Jurkat, Clone E6-1 (cell line): ENCODE measurements around the gene MXI1.
"Not testable (repeated sequence)": the region's sequence is repeated elsewhere in the genome, so short reads cannot be mapped to it uniquely, and the experiment has no call there.

Source experiments
- DNase-seq: peaks from one replicate; pipeline ENCODE4 v3.0.0-alpha.2; 2011; ENCODE audit warnings: low read depth, low spot score
- H3K4me3 ChIP-seq: 2 replicates; pipeline ENCODE4 v1.5.1; 2011; ENCODE audit warnings: mild to moderate bottlenecking, low read length, control low read depth, moderate library complexity

MXI1 gene

GRCh38 chr10:110225756-110226542 is 18.5 kb downstream of the MXI1 start:
- peak overlapping the region; percentile 66 for H3K4me3 ChIP-seq
- peak; percentile 87 for DNase-seq

GRCh38 chr10:110226543-110226925 is 19.1 kb downstream of the MXI1 start:
- peak overlapping the region; percentile 66 for H3K4me3 ChIP-seq
- DNase-seq = peak; percentile 84

- peak overlapping the region; percentile 66 for H3K4me3 ChIP-seq
- DNase-seq = no peak
Observed at GRCh38 chr10:110226926-110227641, 19.7 kb downstream of the MXI1 start.

- no peak overlapping the region for H3K4me3 ChIP-seq
Observed at GRCh38 chr10:110228066-110228465, 20.7 kb downstream of the MXI1 start.

GRCh38 chr10:110229155-110229554 is 21.8 kb downstream of the MXI1 start:
- H3K4me3 ChIP-seq = no peak overlapping the region
- no peak for DNase-seq

More at GRCh38 chr10:110228066-110228465, 20.7 kb downstream of the MXI1 start:
- no peak for DNase-seq

- no peak overlapping the region for H3K4me3 ChIP-seq
- no peak for DNase-seq
Observed at GRCh38 chr10:110233846-110234245, 26.4 kb downstream of the MXI1 start.

- no peak overlapping the region for H3K4me3 ChIP-seq
- DNase-seq = no peak
Observed at GRCh38 chr10:110237894-110238480, 30.6 kb downstream of the MXI1 start.

GRCh38 chr10:110239892-110240291 is 32.5 kb downstream of the MXI1 start:
- no peak for DNase-seq
- H3K4me3 ChIP-seq = no peak overlapping the region

- no peak overlapping the region for H3K4me3 ChIP-seq
- DNase-seq = no peak
Observed at GRCh38 chr10:110241407-110241806, 34.0 kb downstream of the MXI1 start.

GRCh38 chr10:110241841-110242240 is 34.4 kb downstream of the MXI1 start:
- DNase-seq = no peak
- no peak overlapping the region for H3K4me3 ChIP-seq

- no peak for DNase-seq
Observed at GRCh38 chr10:110242511-110242910, 35.1 kb downstream of the MXI1 start.

GRCh38 chr10:110244550-110244949 is 37.1 kb downstream of the MXI1 start:
- H3K4me3 ChIP-seq = no peak overlapping the region
- DNase-seq = no peak

More at GRCh38 chr10:110242511-110242910, 35.1 kb downstream of the MXI1 start:
- no peak overlapping the region for H3K4me3 ChIP-seq

GRCh38 chr10:110247833-110248232 is 40.4 kb downstream of the MXI1 start:
- H3K4me3 ChIP-seq, DNase-seq: not testable (repeated sequence)

- H3K4me3 ChIP-seq, DNase-seq: not testable (repeated sequence)
Observed at GRCh38 chr10:110249489-110249888, 42.1 kb downstream of the MXI1 start.

- not testable (repeated sequence) for H3K4me3 ChIP-seq, DNase-seq
Observed at GRCh38 chr10:110251392-110251791, 44.0 kb downstream of the MXI1 start.

- DNase-seq = no peak
- no peak overlapping the region for H3K4me3 ChIP-seq
Observed at GRCh38 chr10:110252151-110252550, 44.7 kb downstream of the MXI1 start.

- DNase-seq = no peak
- no peak overlapping the region for H3K4me3 ChIP-seq
Observed at GRCh38 chr10:110254467-110254866, 47.1 kb downstream of the MXI1 start.

GRCh38 chr10:110258542-110258941 is 51.1 kb downstream of the MXI1 start:
- DNase-seq = no peak
- no peak overlapping the region for H3K4me3 ChIP-seq

- no peak for DNase-seq
- no peak overlapping the region for H3K4me3 ChIP-seq
Observed at GRCh38 chr10:110259317-110259716, 51.9 kb downstream of the MXI1 start.
